Activated CD8-positive, alpha-beta memory T cell treated with anti-CD3 and anti-CD28 coated beads, Interleukin-2, amount 50 U/mL, for 48 hours (primary cell): ENCODE measurements around the gene SOS2.
A peak's percentile ranks its signal among the peaks of the same experiment; 100 is the strongest.
"Not testable (repeated sequence)": the region's sequence is repeated elsewhere in the genome, so short reads cannot be mapped to it uniquely, and the experiment has no call there.

ENCODE experiments used
- DNase-seq: peaks from one replicate; pipeline ENCODE4 v3.0.0-alpha.2; 2020

The SOS2 gene

DNA sequence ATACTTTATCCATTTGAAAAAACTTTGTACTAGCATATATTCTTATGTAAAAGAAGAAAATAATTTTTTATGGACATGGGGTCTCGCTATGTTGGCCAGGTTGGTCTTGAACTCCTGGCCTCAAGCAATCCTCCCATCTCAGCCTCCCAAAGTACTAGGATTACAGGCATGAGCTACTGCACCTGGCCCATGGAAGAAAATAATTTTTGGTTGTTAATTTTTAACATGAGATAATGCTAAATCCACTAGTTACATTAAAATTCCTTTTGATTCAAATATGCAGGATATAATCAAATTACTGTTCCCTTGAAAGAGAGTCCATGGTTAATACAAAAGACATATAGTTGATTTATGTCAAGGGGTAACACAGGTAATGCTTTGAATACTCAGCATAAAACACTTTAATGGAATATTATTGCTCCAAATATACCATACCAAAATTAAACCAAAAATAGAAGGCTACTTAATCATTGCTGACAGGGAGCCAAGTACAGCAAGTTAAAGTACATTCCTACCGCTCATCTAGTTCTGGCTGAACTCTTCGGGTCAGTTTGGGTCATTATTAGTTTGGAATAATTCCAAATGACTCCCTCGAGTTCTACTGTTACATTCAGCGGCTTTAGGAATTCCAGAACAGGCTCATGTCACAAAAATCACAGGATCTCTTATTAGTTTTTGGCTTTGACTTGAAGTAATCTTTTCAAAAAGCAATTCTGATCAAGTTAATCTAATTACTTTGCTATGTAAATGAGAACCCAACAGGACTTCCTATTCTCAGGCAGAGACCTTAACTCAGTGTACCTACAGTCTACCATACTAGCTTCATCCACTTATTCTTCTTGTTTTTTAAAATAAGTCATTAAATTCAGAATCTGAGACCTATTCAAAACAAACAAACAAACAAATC lies 6.1 kb downstream of the SOS2 start:
- no peak for DNase-seq

- no peak for DNase-seq
Measured at GRCh38 chr14:50222055-50222613, 9.2 kb downstream of the SOS2 start.

DNA sequence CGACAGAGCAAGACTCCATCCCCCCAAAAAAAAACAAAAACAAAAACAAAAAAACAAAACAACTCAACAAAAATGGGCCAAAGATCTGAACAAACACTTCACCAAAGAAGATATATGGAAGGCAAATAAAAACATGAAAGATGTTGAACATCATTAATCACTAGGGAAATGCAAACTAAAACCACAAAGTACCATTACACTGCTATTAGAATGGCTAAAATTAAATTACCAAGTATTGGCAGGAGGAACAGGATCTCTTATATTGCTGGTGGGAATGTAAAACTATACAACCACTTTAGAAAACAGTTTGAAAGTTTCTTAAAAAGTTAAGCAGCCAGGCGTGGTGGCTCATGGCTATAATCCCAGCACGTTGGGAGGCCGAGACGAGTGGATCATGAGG lies 12.9 kb downstream of the SOS2 start:
- no peak for DNase-seq

GRCh38 chr14:50215416-50215815 lies 16.0 kb downstream of the SOS2 start:
- no peak for DNase-seq

GRCh38 chr14:50213795-50214194 lies 17.6 kb downstream of the SOS2 start:
- DNase-seq = no peak

DNA sequence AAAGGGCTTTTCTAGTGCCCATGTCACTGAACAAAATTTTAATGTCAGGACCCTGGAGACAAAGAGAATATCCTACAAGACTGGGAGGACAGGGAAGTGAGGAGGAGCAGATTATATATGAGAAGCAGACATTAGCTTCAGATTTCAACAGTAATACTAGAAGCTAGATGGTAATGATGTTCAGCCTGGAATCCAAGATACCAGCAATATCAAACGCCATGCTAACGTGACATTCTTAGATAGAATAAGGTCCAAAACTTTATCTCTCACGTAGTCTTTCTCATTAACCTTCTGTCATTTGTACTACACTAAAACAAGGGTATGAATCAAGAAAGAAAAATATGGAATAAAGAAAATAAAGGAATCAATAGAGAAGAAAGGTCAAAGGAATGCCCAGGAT lies 18.7 kb downstream of the SOS2 start:
- DNase-seq = no peak

- no peak for DNase-seq
Measured at GRCh38 chr14:50210074-50210473, 21.3 kb downstream of the SOS2 start.

DNA sequence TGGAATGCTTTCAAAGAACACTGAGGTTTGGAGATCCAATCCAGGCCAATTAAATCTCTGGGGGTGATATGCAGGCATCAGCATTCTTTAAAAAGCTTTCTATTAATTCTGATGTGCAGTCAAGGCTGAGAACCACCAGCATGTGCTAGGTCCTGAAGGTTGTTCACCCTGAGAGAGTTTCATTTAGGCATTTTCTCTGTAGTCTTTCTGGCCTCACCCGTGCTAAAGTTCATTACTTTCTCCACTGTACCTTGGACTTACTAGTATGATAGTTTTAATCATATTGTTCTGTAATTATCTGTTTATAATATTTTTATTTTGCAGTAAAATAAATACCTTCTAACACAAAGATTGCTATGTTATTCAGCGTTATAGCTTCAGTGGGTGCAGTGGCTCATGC lies 32.9 kb downstream of the SOS2 start:
- no peak for DNase-seq

GRCh38 chr14:50191499-50191898 lies 39.9 kb downstream of the SOS2 start:
- no peak for DNase-seq

- DNase-seq = no peak
Measured at GRCh38 chr14:50186107-50186506, 45.3 kb downstream of the SOS2 start.

DNA sequence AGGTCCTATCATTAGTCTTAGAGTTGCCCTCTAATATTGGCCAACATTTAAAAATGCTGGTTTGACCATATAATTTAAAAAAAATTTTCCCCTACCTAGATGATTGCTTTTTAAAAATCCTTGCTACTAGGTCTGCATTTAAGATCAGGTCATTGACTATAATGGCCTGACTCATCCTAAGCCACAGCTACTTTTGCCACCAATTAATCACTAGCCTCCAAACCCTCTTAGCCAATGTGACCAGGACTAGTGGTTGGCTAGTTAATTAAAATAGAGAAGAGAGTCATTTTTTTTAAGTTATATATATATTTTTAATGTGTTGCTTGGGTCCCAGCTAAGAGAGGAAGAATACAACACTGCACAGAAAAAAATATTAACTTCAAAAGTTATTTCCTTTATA lies 57.5 kb downstream of the SOS2 start:
- no peak for DNase-seq

- DNase-seq = no peak
Measured at GRCh38 chr14:50171895-50172294, 59.5 kb downstream of the SOS2 start.

- DNase-seq = not testable (repeated sequence)
Measured at GRCh38 chr14:50167381-50167780, 64.0 kb downstream of the SOS2 start.

DNA sequence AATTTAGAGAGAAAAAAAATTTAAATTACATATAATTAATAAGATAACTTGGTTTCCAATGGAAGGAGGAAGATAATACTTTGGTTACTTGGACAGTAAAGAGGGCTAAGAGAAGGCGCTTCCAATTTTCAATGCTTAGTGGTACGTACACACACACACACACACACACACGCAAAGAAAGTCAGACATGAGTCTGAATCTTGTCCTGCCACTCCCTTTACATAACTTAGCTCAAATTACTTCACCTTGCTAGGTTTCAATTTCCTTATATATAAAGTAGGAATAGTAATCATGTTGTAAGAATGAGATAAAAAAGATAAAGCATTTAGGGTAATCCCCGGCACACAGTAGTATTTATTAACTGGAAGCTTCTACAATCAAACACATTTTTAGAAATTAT lies 75.3 kb downstream of the SOS2 start:
- no peak for DNase-seq

GRCh38 chr14:50148799-50149198 lies 82.6 kb downstream of the SOS2 start:
- no peak for DNase-seq

DNA sequence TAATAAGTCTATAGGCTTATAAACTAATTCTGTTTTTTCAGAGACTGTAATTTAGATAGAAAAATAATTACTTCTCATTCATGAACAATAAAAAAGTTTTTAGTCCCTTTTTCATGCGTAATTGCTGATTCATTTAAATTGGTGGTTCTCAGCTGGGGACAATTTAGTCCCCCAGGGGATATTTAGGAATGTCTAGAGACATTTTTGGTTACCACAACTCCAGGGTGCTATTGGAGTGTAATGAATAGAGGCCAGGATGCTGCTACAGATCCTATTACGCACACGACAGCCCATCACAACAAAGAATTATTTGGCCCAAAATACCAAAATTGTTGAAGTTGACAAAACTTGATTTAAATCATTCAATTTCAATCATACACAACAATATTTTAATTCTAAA lies 92.2 kb downstream of the SOS2 start:
- DNase-seq = no peak

DNA sequence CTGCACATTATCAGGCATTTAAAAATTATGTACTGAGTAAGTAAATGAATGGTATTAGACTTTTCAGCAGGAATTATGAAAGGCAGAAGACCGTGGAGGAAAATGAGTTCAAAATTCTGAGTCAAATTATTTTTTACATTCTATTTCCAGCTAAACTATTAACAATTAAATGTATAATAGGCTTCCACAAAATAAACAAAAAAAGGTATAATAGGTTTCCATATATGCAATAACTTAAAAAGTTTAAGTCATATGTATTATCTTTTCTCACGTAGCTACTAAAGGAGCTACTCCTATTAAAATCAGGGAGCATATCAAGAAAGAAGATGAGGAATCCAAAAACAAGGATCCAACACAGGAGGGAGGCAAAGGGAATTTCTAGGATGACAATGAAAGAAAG lies 103.6 kb downstream of the SOS2 start:
- no peak for DNase-seq

- no peak for DNase-seq
Measured at GRCh38 chr14:50123062-50123461, 108.3 kb downstream of the SOS2 start.

DNA sequence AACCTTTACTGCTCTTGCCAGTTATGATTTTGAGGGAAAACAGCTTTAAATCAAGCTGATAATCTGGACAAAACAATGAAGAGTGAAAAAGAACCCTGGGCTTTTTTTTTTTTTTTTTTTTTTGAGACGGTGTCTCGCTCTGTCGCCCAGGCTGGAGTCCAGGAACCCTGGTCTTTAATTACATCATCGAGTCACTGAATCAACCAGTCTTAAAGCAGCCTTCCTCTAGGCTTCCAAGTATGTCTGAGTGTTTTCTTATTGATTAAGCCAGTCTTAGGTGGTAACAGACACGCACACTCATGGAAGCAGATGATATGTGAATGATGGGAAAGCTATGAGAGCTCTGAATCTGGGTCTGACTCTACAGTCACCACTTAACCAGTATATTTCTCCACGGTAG lies 109.1 kb downstream of the SOS2 start:
- DNase-seq = no peak

GRCh38 chr14:50121486-50121885 lies 109.9 kb downstream of the SOS2 start:
- no peak for DNase-seq

GRCh38 chr14:50117456-50117855 lies 113.9 kb downstream of the SOS2 start:
- DNase-seq = no peak

DNA sequence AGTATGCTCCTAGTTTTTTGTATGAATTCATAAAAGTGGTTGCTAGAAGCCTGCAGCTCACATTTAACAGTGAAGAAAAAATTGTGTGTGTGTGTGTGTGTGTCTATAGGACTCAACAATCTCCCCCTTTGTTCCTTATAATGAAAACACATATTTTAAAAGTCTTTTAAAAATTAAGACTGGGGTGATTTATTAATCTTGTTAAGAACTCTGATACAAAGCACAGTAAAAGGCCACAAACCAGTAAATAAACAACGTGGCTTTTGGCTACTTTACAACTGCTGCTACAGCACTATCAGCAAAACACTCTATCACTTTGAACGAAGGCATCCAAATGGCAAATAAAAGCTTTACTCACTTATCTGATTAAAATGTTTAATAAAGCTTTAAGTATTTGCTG lies 114.4 kb downstream of the SOS2 start:
- DNase-seq = no peak

GRCh38 chr14:50116181-50116956 lies 115.0 kb downstream of the SOS2 start, which contains the start of gene VCPKMT:
Gene VCPKMT, minus strand, starts transcription at chr14:50116572. Its CDS starts 20 bp downstream, at chr14:50116552.
- DNase-seq = peak; percentile 97
